C4-2B (cell line): ENCODE results near the gene CDKN3.

ENCODE experiments used
- ZFX ChIP-seq: fragments of 450-650 bp; IDR thresholded peaks from 2 replicates; pipeline ENCODE4 v1.6.1; 2017
- TF ChIP-seq, protein P1 (sequence below): fragments of 450-650 bp; conservative IDR thresholded peaks from 2 replicates; pipeline ENCODE4 v1.5.1; 2017; ENCODE audit warnings: mild to moderate bottlenecking

DNA sequence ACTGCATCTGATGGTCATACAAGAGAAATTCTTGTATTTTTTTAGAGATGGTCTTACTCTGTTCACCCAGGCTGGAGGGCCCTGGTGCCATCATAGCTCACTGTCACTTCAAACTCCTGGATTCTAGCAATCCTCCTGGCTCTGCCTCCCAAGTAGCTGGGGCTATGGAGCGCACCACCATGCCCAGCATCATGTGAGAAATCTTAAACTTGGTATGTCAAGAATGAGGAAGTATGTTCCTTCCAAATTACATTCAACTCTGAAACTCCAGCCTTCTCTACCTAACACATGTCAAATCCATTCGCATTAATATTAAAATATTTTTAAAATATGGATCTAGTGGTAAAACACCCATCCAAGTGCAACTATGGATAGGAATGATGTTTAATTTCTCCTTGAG lies 27.5 kb upstream of the CDKN3 start:
- TF ChIP-seq, protein P1, sequence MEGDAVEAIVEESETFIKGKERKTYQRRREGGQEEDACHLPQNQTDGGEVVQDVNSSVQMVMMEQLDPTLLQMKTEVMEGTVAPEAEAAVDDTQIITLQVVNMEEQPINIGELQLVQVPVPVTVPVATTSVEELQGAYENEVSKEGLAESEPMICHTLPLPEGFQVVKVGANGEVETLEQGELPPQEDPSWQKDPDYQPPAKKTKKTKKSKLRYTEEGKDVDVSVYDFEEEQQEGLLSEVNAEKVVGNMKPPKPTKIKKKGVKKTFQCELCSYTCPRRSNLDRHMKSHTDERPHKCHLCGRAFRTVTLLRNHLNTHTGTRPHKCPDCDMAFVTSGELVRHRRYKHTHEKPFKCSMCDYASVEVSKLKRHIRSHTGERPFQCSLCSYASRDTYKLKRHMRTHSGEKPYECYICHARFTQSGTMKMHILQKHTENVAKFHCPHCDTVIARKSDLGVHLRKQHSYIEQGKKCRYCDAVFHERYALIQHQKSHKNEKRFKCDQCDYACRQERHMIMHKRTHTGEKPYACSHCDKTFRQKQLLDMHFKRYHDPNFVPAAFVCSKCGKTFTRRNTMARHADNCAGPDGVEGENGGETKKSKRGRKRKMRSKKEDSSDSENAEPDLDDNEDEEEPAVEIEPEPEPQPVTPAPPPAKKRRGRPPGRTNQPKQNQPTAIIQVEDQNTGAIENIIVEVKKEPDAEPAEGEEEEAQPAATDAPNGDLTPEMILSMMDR, result no peak
- TF ChIP-seq ZFX, result no peak
